SK-N-SH (cell line): ENCODE data around the gene SBF2. TPM values are rescaled to one million over a fixed set of nuclear protein-coding genes. Genes with fewer than 3 reads are reported as not detected.

Experiments
- CTCF ChIA-PET: fragments of 300-600, 350-600 bp; formaldehyde crosslinking; extraction: SDS; loops from one replicate; lab custom pipeline; 2021; lab: Yijun Ruan, JAX
- POLR2A ChIA-PET: fragments of 350-600 bp; sonication (Branson Sonifier 250); formaldehyde crosslinking; extraction: SDS; loops from one replicate; lab custom pipeline; 2020; ENCODE audit warnings: antibody characterized with exemption, inconsistent platforms; lab: Yijun Ruan, JAX
- DNase-seq: peaks from one replicate; pipeline ENCODE4 v3.0.0; 2012
- H2AFZ ChIP-seq: fragments of 200-600 bp; sonication (generic); 2 replicates; pipeline ENCODE4 v1.8.1; 2016; ENCODE audit warnings: antibody characterized with exemption, mild to moderate bottlenecking, low read depth
- H3F3A ChIP-seq: fragments of 200-600 bp; sonication (generic); replicated peaks from 2 replicates; pipeline ENCODE3; 2016; ENCODE audit warnings: antibody characterized with exemption, mild to moderate bottlenecking; ENCODE audit not compliant: insufficient read depth
- H3K27ac ChIP-seq, 2 experiments: fragments of 200-500 bp in 1 of 2; fragments of 200-600 bp in 1 of 2; sonication (Bioruptor generic) in 1 of 2; sonication (generic), shearing (Covaris generic) in 1 of 2; 2 replicates each; pipeline versions ENCODE4 v1.5.1 to v1.6.1; 2014 to 2016; ENCODE audit warnings: low read depth in 2 of 2, inconsistent platforms in 1 of 2, low read length in 1 of 2, mild to moderate bottlenecking in 1 of 2, mixed read lengths in 1 of 2
- H3K27me3 ChIP-seq: fragments of 200-600 bp; sonication (generic), shearing (Covaris generic); 2 replicates; pipeline ENCODE4 v1.6.1; 2016; ENCODE audit warnings: mixed run types; ENCODE audit not compliant: insufficient read depth
- H3K36me3 ChIP-seq, 2 experiments: fragments of 200-500 bp in 1 of 2; fragments of 200-600 bp in 1 of 2; sonication (Bioruptor generic) in 1 of 2; sonication (generic) in 1 of 2; replicated peaks in 1 of 2; 2 replicates each; pipeline versions ENCODE3 to v1.5.1; 2014 to 2016; ENCODE audit warnings: low read length in 1 of 2, mild to moderate bottlenecking in 1 of 2; ENCODE audit not compliant: insufficient read depth in 2 of 2, control insufficient read depth in 1 of 2
- H3K4me1 ChIP-seq, 2 experiments: fragments of 200-500 bp in 1 of 2; fragments of 200-600 bp in 1 of 2; sonication (Bioruptor generic) in 1 of 2; sonication (generic), shearing (Covaris generic) in 1 of 2; 2 replicates each; pipeline versions ENCODE4 v1.5.1 to v1.6.1; 2014 to 2016; ENCODE audit warnings: low read depth in 1 of 2, low read length in 1 of 2, mixed run types in 1 of 2; ENCODE audit not compliant: insufficient read depth in 2 of 2, control insufficient read depth in 1 of 2
- H3K4me2 ChIP-seq: fragments of 200-600 bp; sonication (generic), shearing (Covaris generic); 2 replicates; pipeline ENCODE4 v1.6.1; 2017; ENCODE audit warnings: mixed run types
- H3K4me3 ChIP-seq, 2 experiments: fragments of 200-500 bp in 1 of 2; fragments of 200-600 bp in 1 of 2; sonication (Bioruptor generic) in 1 of 2; sonication (generic), shearing (Covaris generic) in 1 of 2; 2 replicates each; pipeline versions ENCODE4 v1.5.1 to v1.8.1; 2014 to 2016; ENCODE audit warnings: low read depth in 2 of 2, inconsistent platforms in 1 of 2, low read length in 1 of 2, mild to moderate bottlenecking in 1 of 2, mixed read lengths in 1 of 2, moderate library complexity in 1 of 2
- H3K79me2 ChIP-seq: fragments of 200-600 bp; sonication (generic); 2 replicates; pipeline ENCODE4 v1.8.1; 2017; ENCODE audit warnings: mild to moderate bottlenecking; ENCODE audit not compliant: insufficient read depth
- H3K9ac ChIP-seq: fragments of 200-600 bp; sonication (generic); 2 replicates; pipeline ENCODE4 v1.6.1; 2017; ENCODE audit warnings: mixed run types
- H3K9me2 ChIP-seq: fragments of 200-600 bp; sonication (generic); 2 replicates; pipeline ENCODE4 v1.6.1; 2017; ENCODE audit warnings: mixed run types
- H3K9me3 ChIP-seq: fragments of 200-600 bp; sonication (generic); 2 replicates; pipeline ENCODE4 v1.6.1; 2017; ENCODE audit warnings: mixed run types, mild to moderate bottlenecking, moderate library complexity
- H4K20me1 ChIP-seq: fragments of 200-600 bp; sonication (generic); 2 replicates; pipeline ENCODE4 v1.6.1; 2017; ENCODE audit warnings: mild to moderate bottlenecking, mixed run types; ENCODE audit not compliant: insufficient read depth
- EP300 ChIP-seq, 2 experiments: IDR thresholded peaks; 2 replicates each; pipeline versions ENCODE4 v1.4.0 to v1.6.1; 2012; ENCODE audit warnings: borderline replicate concordance in 1 of 2, low read depth in 1 of 2, low read length in 1 of 2
- EZH2phosphoT487 ChIP-seq: fragments of 200-600 bp; sonication (generic); IDR thresholded peaks from 2 replicates; pipeline ENCODE4 v1.6.1; 2017; ENCODE audit warnings: low read depth, mixed run types, mild to moderate bottlenecking, antibody characterized with exemption, moderate library complexity, borderline replicate concordance
- FOSL2 ChIP-seq: IDR thresholded peaks from 2 replicates; pipeline ENCODE4 v1.4.0; 2012; ENCODE audit warnings: low read depth, mild to moderate bottlenecking, moderate library complexity, borderline replicate concordance
- FOXM1 ChIP-seq: IDR thresholded peaks from 2 replicates; pipeline ENCODE4 v1.4.0; 2012; ENCODE audit warnings: low read depth, mild to moderate bottlenecking
- GABPA ChIP-seq: IDR thresholded peaks from 2 replicates; pipeline ENCODE4 v1.4.0; 2012; ENCODE audit warnings: low read depth, mild to moderate bottlenecking
- JUND ChIP-seq: IDR thresholded peaks from 2 replicates; pipeline ENCODE4 v1.4.0; 2012
- MAX ChIP-seq: IDR thresholded peaks from 2 replicates; pipeline ENCODE4 v1.4.0; 2012; ENCODE audit warnings: low read depth
- NFIC ChIP-seq: IDR thresholded peaks from 2 replicates; pipeline ENCODE4 v1.4.0; 2012; ENCODE audit warnings: borderline replicate concordance
- PBX3 ChIP-seq: IDR thresholded peaks from 2 replicates; pipeline ENCODE4; 2012
- REST ChIP-seq: IDR thresholded peaks from 2 replicates; pipeline ENCODE4 v1.6.1; 2012; ENCODE audit warnings: mild to moderate bottlenecking, low read depth, low read length, moderate library complexity
- RFX5 ChIP-seq: IDR thresholded peaks from 2 replicates; pipeline ENCODE4 v1.6.1; 2012; ENCODE audit warnings: mild to moderate bottlenecking, improper control_type of control experiment, low read length
- RXRA ChIP-seq: IDR thresholded peaks from 2 replicates; pipeline ENCODE4 v1.4.0; 2012; ENCODE audit warnings: low read depth, mild to moderate bottlenecking, borderline replicate concordance
- TAF1 ChIP-seq: IDR thresholded peaks from 2 replicates; pipeline ENCODE4 v1.6.1; 2012; ENCODE audit warnings: low read depth, mild to moderate bottlenecking, low read length, moderate library complexity, borderline replicate concordance
- TCF12 ChIP-seq: IDR thresholded peaks from 2 replicates; pipeline ENCODE4 v1.4.0; 2012
- TEAD4 ChIP-seq: IDR thresholded peaks from 2 replicates; pipeline ENCODE4 v1.4.0; 2012; ENCODE audit warnings: mild to moderate bottlenecking, borderline replicate concordance; ENCODE audit not compliant: insufficient read depth
- USF1 ChIP-seq: IDR thresholded peaks from 2 replicates; pipeline ENCODE4 v1.4.0; 2012; ENCODE audit warnings: low read depth, borderline replicate concordance
- ZBTB33 ChIP-seq: IDR thresholded peaks from 2 replicates; pipeline ENCODE4 v1.4.0; 2012; ENCODE audit warnings: low read depth, borderline replicate concordance
- WGBS: methylation state at CpG from one replicate; pipeline ENCODE4 v1.1.6; 2017; ENCODE audit warnings: low lambda C conversion rate; 5-methylcytosine and 5-hydroxymethylcytosine counted together
- polyA plus RNA-seq, 3 experiments: library from polyadenylated mRNA; depleted of rRNA; stranded (reverse); fragments of >200 nt; gene quantifications; 2 replicates each; pipeline ENCODE4 v1.2.3, GENCODE V29; 2012

The SBF2 gene
- polyA plus RNA-seq, 1 of the 3 experiments (the other 2 are of a cell fraction): 23.0 TPM

GRCh38 chr11:9765320-9766101, 528.5 kb downstream of the SBF2 start:
- TF ChIP-seq EZH2phosphoT487: no peak
- TF ChIP-seq TEAD4: peak; percentile 65; the same call in 1 of the 2 replicates
- TF ChIP-seq USF1: no peak
- TF ChIP-seq TCF12: peak; percentile 73
- TF ChIP-seq JUND: peak; percentile 15; the same call in 1 of the 2 replicates
- TF ChIP-seq PBX3: peak; percentile 40
- no peak for TF ChIP-seq FOXM1
- peak; percentile 65; the same call in 1 of the 2 replicates for TF ChIP-seq RXRA
- TF ChIP-seq EP300 (IDR thresholded peaks at IDR 0.05; ENCODE audit: borderline replicate concordance in 1 of 2, low read depth in 1 of 2, low read length in 1 of 2): peak in 1 of 2 experiments; percentile 73; a peak in 2 of 4 replicates

GRCh38 chr11:9763301-9763700, 530.7 kb downstream of the SBF2 start:
- Histone ChIP-seq H3K27ac (no peak overlapping the region), H3K4me1 (peaks cover 26 to 37% of the 10 kb centered on the region in 2 experiments; a peak in 3 of 4 replicates), H3K9ac (no peak overlapping the region), H3K4me3 (no peak overlapping the region), H3K9me3 (no peaks in the 10 kb centered on the region), H3K79me2 (no peaks in the 10 kb centered on the region), H3K4me2 (no peak overlapping the region), H3F3A (peaks cover 21% of the 10 kb centered on the region), H4K20me1 (no peaks in the 10 kb centered on the region), H2AFZ (no peak overlapping the region), H3K36me3 (no peaks in the 10 kb centered on the region), H3K27me3 (no peaks in the 10 kb centered on the region), H3K9me2 (no peaks in the 10 kb centered on the region)
- no peak for DNase-seq
- ChIA-PET POLR2A (no interaction called here), CTCF (interaction anchor here (1.3 to 1.4 kb wide), 2 partner anchors 151 to 544 kb away, joined by 3 to 4 read pairs; no protein-coding TSS in a partner anchor)
- WGBS: 85% methylated on average over 1 of the region's 1 CpG
- TF ChIP-seq NFIC: no peak
- no peak for TF ChIP-seq GABPA
- TF ChIP-seq REST: no peak
- TF ChIP-seq ZBTB33: no peak
- TF ChIP-seq MAX: no peak
- no peak for TF ChIP-seq RFX5
- TF ChIP-seq FOSL2: no peak
- TF ChIP-seq EZH2phosphoT487: no peak
- no peak for TF ChIP-seq TAF1

More at GRCh38 chr11:9765320-9766101, 528.5 kb downstream of the SBF2 start:
- Histone ChIP-seq H3K4me1 (peaks cover 13 to 19% of the 10 kb centered on the region in 2 experiments; a peak in 3 of 4 replicates), H3K36me3 (no peaks in the 10 kb centered on the region), H2AFZ (no peak overlapping the region), H3K79me2 (no peaks in the 10 kb centered on the region), H3K4me2 (peak overlapping the region; percentile 59), H3K27me3 (no peaks in the 10 kb centered on the region), H3K9me3 (no peaks in the 10 kb centered on the region), H3K27ac (peak overlapping the region; percentile 70 to 90), H3K9me2 (no peaks in the 10 kb centered on the region), H4K20me1 (no peaks in the 10 kb centered on the region), H3K9ac (0 out of 2 replicates have a peak overlapping the region, but pooled peaks have one; percentile 38), H3F3A (peaks cover 5% of the 10 kb centered on the region), H3K4me3 (no peak overlapping the region)
- POLR2A ChIA-PET: no interaction called here
- CTCF ChIA-PET: interaction anchor here (0.6 to 1.3 kb wide), 2 partner anchors 207 to 775 kb away, joined by 3 to 4 read pairs; no protein-coding TSS in a partner anchor
- DNase-seq: no peak
- WGBS: 56% methylated on average over 5 of the region's 5 CpGs
